ENCODE data around the gene CETP. TPM values are rescaled to one million over a fixed set of nuclear protein-coding genes. Genes with fewer than 3 reads are reported as not detected.

Gene CETP
- total and polyA plus RNA-seq, 2 of the 8 experiments (the other 6 are each of a cell fraction or from before 2014, with no cell fraction given): not detected

GRCh38 chr16:56953006-56953405, 8.7 kb upstream of the CETP start (continued):
- no peak for TF ChIP-seq NANOG (IDR thresholded peaks at IDR 0.05; ENCODE audit: insufficient read depth, low read depth, low read length, poor library complexity, severe bottlenecking)
